MM.1S (cell line): ENCODE data around the gene KIF16B.

ENCODE experiments used
- DNase-seq: peaks from one replicate; pipeline ENCODE4 v3.0.0-alpha.2; 2015
- H2AFZ ChIP-seq: fragments of 300-600 bp; sonication (generic); 2 replicates; pipeline ENCODE4 v1.6.0; 2016; ENCODE audit warnings: antibody characterized with exemption, low read length
- H3F3A ChIP-seq: fragments of 300-600 bp; sonication (generic); 2 replicates; pipeline ENCODE4 v1.6.1; 2016; ENCODE audit warnings: mild to moderate bottlenecking, antibody characterized with exemption, low read length, moderate library complexity, mixed read lengths; ENCODE audit not compliant: insufficient read depth
- H3K27ac ChIP-seq: fragments of 300-600 bp; sonication (generic); 2 replicates; pipeline ENCODE4 v1.5.1; 2016; ENCODE audit warnings: mild to moderate bottlenecking, low read length
- H3K27me3 ChIP-seq: fragments of 300-600 bp; sonication (generic); replicated peaks from 2 replicates; pipeline ENCODE4 v1.6.0; 2016; ENCODE audit warnings: low read length; ENCODE audit not compliant: insufficient read depth
- H3K36me3 ChIP-seq: fragments of 300-600 bp; sonication (generic); replicated peaks from 2 replicates; pipeline ENCODE4 v1.6.1; 2016; ENCODE audit warnings: mild to moderate bottlenecking, low read length, mixed read lengths; ENCODE audit not compliant: insufficient read depth
- H3K4me1 ChIP-seq: fragments of 300-600 bp; sonication (generic); 2 replicates; pipeline ENCODE4 v1.6.1; 2016; ENCODE audit warnings: low read length, mixed read lengths
- H3K4me2 ChIP-seq: fragments of 300-600 bp; sonication (generic); 2 replicates; pipeline ENCODE4 v1.6.0; 2016; ENCODE audit warnings: low read depth, low read length
- H3K4me3 ChIP-seq: fragments of 300-600 bp; sonication (generic); 2 replicates; pipeline ENCODE4 v1.5.1; 2016; ENCODE audit warnings: low read length, mixed read lengths
- H3K79me2 ChIP-seq: fragments of 300-600 bp; sonication (generic); 2 replicates; pipeline ENCODE4 v1.6.1; 2016; ENCODE audit warnings: mixed run types, low read length, mixed read lengths
- H3K9ac ChIP-seq: fragments of 300-600 bp; sonication (generic); 2 replicates; pipeline ENCODE4 v1.6.1; 2016; ENCODE audit warnings: low read length, mixed read lengths
- H3K9me2 ChIP-seq: fragments of 300-600 bp; sonication (generic); replicated peaks from 2 replicates; pipeline ENCODE4 v1.6.1; 2016; ENCODE audit warnings: mild to moderate bottlenecking, low read length, mixed read lengths; ENCODE audit not compliant: insufficient read depth
- H3K9me3 ChIP-seq: fragments of 300-600 bp; sonication (generic); replicated peaks from 2 replicates; pipeline ENCODE4 v1.6.1; 2016; ENCODE audit warnings: mild to moderate bottlenecking, low read length, mixed read lengths; ENCODE audit not compliant: insufficient read depth
- H4K20me1 ChIP-seq: fragments of 300-600 bp; sonication (generic); 2 replicates; pipeline ENCODE4 v1.6.1; 2016; ENCODE audit warnings: mild to moderate bottlenecking, low read length, moderate library complexity, mixed read lengths; ENCODE audit not compliant: insufficient read depth
- CTCF ChIP-seq: fragments of 300-600 bp; sonication (generic); IDR thresholded peaks from 2 replicates; pipeline ENCODE4 v1.5.1; 2016; ENCODE audit warnings: antibody characterized with exemption, low read length, mixed read lengths
- EZH2 ChIP-seq: fragments of 300-600 bp; sonication (generic); optimal IDR thresholded peaks from 2 replicates; pipeline ENCODE3; 2017; ENCODE audit warnings: low read depth, mild to moderate bottlenecking, antibody characterized with exemption, low read length, mixed read lengths
- EZH2phosphoT487 ChIP-seq: fragments of 300-600 bp; sonication (generic); IDR thresholded peaks from 2 replicates; pipeline ENCODE4 v1.6.1; 2018; ENCODE audit warnings: antibody characterized with exemption, low read length

Gene KIF16B

GRCh38 chr20:16293590-16293989 lies 279.7 kb downstream of the KIF16B start:
- Histone ChIP-seq H3K27ac (no peak overlapping the region), H3K36me3 (no peaks in the 10 kb centered on the region), H3K4me2 (no peak overlapping the region), H4K20me1 (no peaks in the 10 kb centered on the region), H3K9ac (no peak overlapping the region), H3K4me3 (no peak overlapping the region), H3F3A (no peaks in the 10 kb centered on the region), H3K27me3 (no peaks in the 10 kb centered on the region), H2AFZ (no peak overlapping the region), H3K9me3 (no peaks in the 10 kb centered on the region), H3K4me1 (no peaks in the 10 kb centered on the region), H3K79me2 (no peaks in the 10 kb centered on the region), H3K9me2 (no peaks in the 10 kb centered on the region)
- DNase-seq: no peak
- TF ChIP-seq EZH2phosphoT487 (no peak), CTCF (no peak), EZH2 (no peak)

GRCh38 chr20:16292226-16292880 lies 280.9 kb downstream of the KIF16B start:
- Histone ChIP-seq H3K4me3 (no peak overlapping the region), H3K27ac (no peak overlapping the region)

GRCh38 chr20:16290358-16290757 lies 282.9 kb downstream of the KIF16B start:
- no peak for DNase-seq
- Histone ChIP-seq H2AFZ (no peak overlapping the region), H3K9me2 (no peaks in the 10 kb centered on the region), H3K9me3 (no peaks in the 10 kb centered on the region), H3F3A (no peaks in the 10 kb centered on the region), H4K20me1 (no peaks in the 10 kb centered on the region), H3K4me3 (no peak overlapping the region), H3K36me3 (no peaks in the 10 kb centered on the region), H3K9ac (no peak overlapping the region), H3K4me1 (no peaks in the 10 kb centered on the region), H3K79me2 (no peaks in the 10 kb centered on the region), H3K27ac (no peak overlapping the region), H3K27me3 (no peaks in the 10 kb centered on the region), H3K4me2 (no peak overlapping the region)
- TF ChIP-seq EZH2: no peak
- no peak for TF ChIP-seq EZH2phosphoT487
- TF ChIP-seq CTCF: no peak

More at GRCh38 chr20:16292226-16292880, 280.9 kb downstream of the KIF16B start:
- DNase-seq: no peak
- Histone ChIP-seq H3K9me2 (no peaks in the 10 kb centered on the region), H3K9me3 (no peaks in the 10 kb centered on the region), H3K27me3 (no peaks in the 10 kb centered on the region), H4K20me1 (no peaks in the 10 kb centered on the region), H2AFZ (no peak overlapping the region), H3K4me2 (no peak overlapping the region), H3F3A (no peaks in the 10 kb centered on the region), H3K9ac (no peak overlapping the region), H3K79me2 (no peaks in the 10 kb centered on the region), H3K36me3 (no peaks in the 10 kb centered on the region), H3K4me1 (no peaks in the 10 kb centered on the region)
- no peak for TF ChIP-seq EZH2
- TF ChIP-seq CTCF: no peak
- no peak for TF ChIP-seq EZH2phosphoT487
